HFFc6 (cell line): Measurements from ENCODE around the gene PEX11B. TPM values are rescaled to one million over a fixed set of nuclear protein-coding genes. Genes with fewer than 3 reads are reported as not detected.

Experiments used
- DNase-seq: peaks from one replicate; pipeline ENCODE4 v3.0.0-alpha.2; 2018
- H3K27ac Mint-ChIP-seq: 2 replicates; pipeline ENCODE4 v1.8.0; 2020; ENCODE audit warnings: mild to moderate bottlenecking, mixed read lengths
- H3K27me3 Mint-ChIP-seq: 2 replicates; pipeline ENCODE4 v1.8.0; 2021; ENCODE audit warnings: mild to moderate bottlenecking, moderate library complexity, mixed read lengths; ENCODE audit not compliant: insufficient read depth
- H3K36me3 Mint-ChIP-seq: 2 replicates; pipeline ENCODE4 v1.8.0; 2021; ENCODE audit warnings: low read depth, mixed read lengths
- H3K4me1 Mint-ChIP-seq: 2 replicates; pipeline ENCODE4 v1.8.0; 2020; ENCODE audit warnings: low read depth, mixed read lengths
- H3K4me3 Mint-ChIP-seq: 2 replicates; pipeline ENCODE4 v1.8.0; 2020; ENCODE audit warnings: mild to moderate bottlenecking, moderate library complexity, mixed read lengths
- H3K9me3 Mint-ChIP-seq: 2 replicates; pipeline ENCODE4 v1.8.0; 2020; ENCODE audit warnings: mild to moderate bottlenecking, mixed read lengths
- CTCF ChIP-seq: fragments of 200-600 bp; sonication (generic); IDR thresholded peaks from 2 replicates; pipeline ENCODE4 v1.5.0; 2021; ENCODE audit warnings: antibody characterized with exemption, mild to moderate bottlenecking
- total RNA-seq, 6 experiments: library from RNA; stranded (reverse); fragmentation: NEBNext Ultra II Directional; extraction: Animal tissue kit (Norgen Biotek cat#: 25700); gene quantifications; 2 replicates in 1 of 6; 3 replicates in 5 of 6; pipeline ENCODE4 v1.2.3, GENCODE V29; 2021

The PEX11B gene
- total RNA-seq, 6 experiments from 2014 or later: 30.3 to 41.1 (median 35.6) TPM

- Mint-ChIP-seq H3K27me3 (peaks cover 11% of the 10 kb centered on the region), H3K36me3 (no peaks in the 10 kb centered on the region), H3K4me3 (no peak overlapping the region), H3K9me3 (no peaks in the 10 kb centered on the region), H3K27ac (no peak overlapping the region), H3K4me1 (peaks cover 5% of the 10 kb centered on the region)
- no peak for TF ChIP-seq CTCF
- DNase-seq: no peak
These were observed 55.1 kb downstream of the PEX11B start for GRCh38 chr1:145863282-145864018.

Other genes with a start within 250 kb of the PEX11B start
- gene PDZK1, start 211.3 kb downstream of the PEX11B start, total RNA-seq: 1 to 10 TPM in 2 of 6 experiments, under 1 TPM in 4; 0.50 to 1.5 (median 0.88) TPM
- gene CD160, start 199.2 kb downstream of the PEX11B start, total RNA-seq: not detected
- 10 to 100 TPM; 14.0 to 23.0 (median 21.2) TPM for gene RNF115, start 94.6 kb downstream of the PEX11B start, total RNA-seq
- 10 to 100 TPM; 31.4 to 39.1 (median 35.1) TPM for gene POLR3C, start 94.5 kb downstream of the PEX11B start, total RNA-seq
- 1 to 10 TPM; 2.4 to 4.5 (median 3.6) TPM for gene NUDT17, start 73.1 kb downstream of the PEX11B start, total RNA-seq
- gene PIAS3, start 59.6 kb downstream of the PEX11B start, total RNA-seq: 10 to 100 TPM; 45.2 to 53.8 (median 51.6) TPM
- gene ANKRD35, start 32.9 kb downstream of the PEX11B start, total RNA-seq: 1 to 10 TPM in 4 of 6 experiments, under 1 TPM in 2; 0.75 to 2.0 (median 1.1) TPM
- 1 to 10 TPM in 4 of 6 experiments, under 1 TPM in 2; 0.78 to 1.3 (median 1.0) TPM for gene ITGA10, start 8.7 kb downstream of the PEX11B start, total RNA-seq
- gene RBM8A, start 8.8 kb upstream of the PEX11B start, total RNA-seq: 100 to 1,000 TPM; 135 to 166 (median 157) TPM
- gene LIX1L, start 39.3 kb upstream of the PEX11B start, total RNA-seq: 10 to 100 TPM; 51.0 to 59.6 (median 56.1) TPM
- 10 to 100 TPM in 3 of 6 experiments, 1 to 10 TPM in 3; 8.1 to 14.9 (median 10.2) TPM for gene ANKRD34A, start 45.9 kb upstream of the PEX11B start, total RNA-seq
- 10 to 100 TPM; 23.5 to 29.3 (median 26.2) TPM for gene POLR3GL, start 46.0 kb upstream of the PEX11B start, total RNA-seq
- gene TXNIP, start 77.9 kb upstream of the PEX11B start, total RNA-seq: 10 to 100 TPM; 49.2 to 78.0 (median 59.5) TPM
- gene HJV, start 103.0 kb upstream of the PEX11B start, total RNA-seq: not detected
- gene NBPF10, start 226.1 kb upstream of the PEX11B start, total RNA-seq: 1 to 10 TPM; 2.1 to 2.9 (median 2.5) TPM